ENCODE results near the gene CHD5. TPM values are rescaled to one million over a fixed set of nuclear protein-coding genes. Genes with fewer than 3 reads are reported as not detected.

The CHD5 gene
- polyA plus RNA-seq, 1 donor from 2014 or later, result 22.0 TPM

GRCh38 chr1:6199298-6200187 is 19.4 kb upstream of the CHD5 start, which contains the start of gene RPL22:
Gene RPL22, minus strand, starts transcription at chr1:6199595. Its CDS starts 22 bp downstream, at chr1:6199573.
- Histone ChIP-seq H3K9ac (ENCODE audit: low read length) (peak within 1 kb of the TSS; percentile 89), H3K9me2 (ENCODE audit: insufficient read depth, low read length) (no peaks in the 10 kb centered on the region), H2AFZ (ENCODE audit: low read depth, low read length) (peak within 1 kb of the TSS; percentile 67), H3K4me2 (ENCODE audit: low read length) (peak within 1 kb of the TSS; percentile 98), H3K27ac (ENCODE audit: low read length) (peak within 1 kb of the TSS; percentile 67), H3K9me3 (ENCODE audit: low read length) (no peaks in the 10 kb centered on the region), H3K79me2 (replicated peaks; ENCODE audit: insufficient read depth, low read length) (peaks cover 21% of the 10 kb centered on the region), H3K4me3 (ENCODE audit: low read length) (peak within 1 kb of the TSS; percentile 94), H3F3A (ENCODE audit: insufficient read depth, low read length, poor library complexity, severe bottlenecking) (no peaks in the 10 kb centered on the region), H3K36me3 (ENCODE audit: insufficient read depth, low read length) (no peaks in the 10 kb centered on the region), H3K27me3 (ENCODE audit: insufficient read depth, low read depth, low read length) (no peaks in the 10 kb centered on the region), H4K20me1 (ENCODE audit: insufficient read depth) (no peaks in the 10 kb centered on the region)
- TF ChIP-seq POLR2AphosphoS5 (IDR thresholded peaks at IDR 0.05), result peak; percentile 95
- peak; percentile 74 for TF ChIP-seq REST (IDR thresholded peaks at IDR 0.05; ENCODE audit: borderline replicate concordance)
- peak; percentile 99 for TF ChIP-seq MXI1 (conservative IDR thresholded peaks at IDR 0.05; ENCODE audit: poor library complexity, severe bottlenecking)
- TF ChIP-seq EZH2 (IDR thresholded peaks at IDR 0.05; ENCODE audit: borderline replicate concordance, insufficient read depth, low read length, poor library complexity, severe bottlenecking), result no peak
- TF ChIP-seq CTCF (IDR thresholded peaks at IDR 0.05; ENCODE audit: poor library complexity, severe bottlenecking), result no peak
- TF ChIP-seq RAD21 (conservative IDR thresholded peaks at IDR 0.05), result peak; percentile 36
- TF ChIP-seq EP300 (conservative IDR thresholded peaks at IDR 0.05; ENCODE audit: poor library complexity, severe bottlenecking), result peak; percentile 55
- TF ChIP-seq SMC3 (conservative IDR thresholded peaks at IDR 0.05; ENCODE audit: poor library complexity), result peak; percentile 45
- TF ChIP-seq TAF1 (IDR thresholded peaks at IDR 0.05; ENCODE audit: low read depth), result no peak

GRCh38 chr1:6198646-6199297 is 18.7 kb upstream of the CHD5 start:
- H3K4me2 ChIP-seq (ENCODE audit: low read length), result peak overlapping the region; percentile 98
- H4K20me1 ChIP-seq (ENCODE audit: insufficient read depth), result no peaks in the 10 kb centered on the region
- no peaks in the 10 kb centered on the region for H3K9me2 ChIP-seq (ENCODE audit: insufficient read depth, low read length)
- H3F3A ChIP-seq (ENCODE audit: insufficient read depth, low read length, poor library complexity, severe bottlenecking), result no peaks in the 10 kb centered on the region
- H3K9me3 ChIP-seq (ENCODE audit: low read length), result no peaks in the 10 kb centered on the region
- H3K4me3 ChIP-seq (ENCODE audit: low read length), result peak overlapping the region; percentile 94
- H3K9ac ChIP-seq (ENCODE audit: low read length), result peak overlapping the region; percentile 89
- peak overlapping the region; percentile 67 for H3K27ac ChIP-seq (ENCODE audit: low read length)
- no peak for TF ChIP-seq TAF1 (IDR thresholded peaks at IDR 0.05; ENCODE audit: low read depth)
- TF ChIP-seq EP300 (conservative IDR thresholded peaks at IDR 0.05; ENCODE audit: poor library complexity, severe bottlenecking), result no peak
- TF ChIP-seq REST (IDR thresholded peaks at IDR 0.05; ENCODE audit: borderline replicate concordance), result no peak
- TF ChIP-seq CTCF (IDR thresholded peaks at IDR 0.05; ENCODE audit: poor library complexity, severe bottlenecking), result no peak
- no peak for TF ChIP-seq EZH2 (IDR thresholded peaks at IDR 0.05; ENCODE audit: borderline replicate concordance, insufficient read depth, low read length, poor library complexity, severe bottlenecking)
- TF ChIP-seq POLR2AphosphoS5 (IDR thresholded peaks at IDR 0.05), result no peak
- no peak for TF ChIP-seq RAD21 (conservative IDR thresholded peaks at IDR 0.05)
- TF ChIP-seq MXI1 (conservative IDR thresholded peaks at IDR 0.05; ENCODE audit: poor library complexity, severe bottlenecking), result no peak
- TF ChIP-seq SMC3 (conservative IDR thresholded peaks at IDR 0.05; ENCODE audit: poor library complexity), result no peak
- H3K36me3 ChIP-seq (ENCODE audit: insufficient read depth, low read length), result no peaks in the 10 kb centered on the region
- H3K27me3 ChIP-seq (ENCODE audit: insufficient read depth, low read depth, low read length), result no peaks in the 10 kb centered on the region
- peak overlapping the region; percentile 48 for H2AFZ ChIP-seq (ENCODE audit: low read depth, low read length)
- H3K79me2 ChIP-seq (replicated peaks; ENCODE audit: insufficient read depth, low read length), result peaks cover 21% of the 10 kb centered on the region

All from neural cell (in vitro differentiated cells).